Fibroblast of lung (primary cell): ENCODE measurements around the gene TUBGCP6. TPM values are rescaled to one million over a fixed set of nuclear protein-coding genes. Genes with fewer than 3 reads are reported as not detected.

ENCODE experiments used
- DNase-seq, 2 donors: peaks; one replicate each; pipeline versions ENCODE4 v3.0.0 to v3.0.0-alpha.2; 2010; ENCODE audit warnings: low read depth in 2 of 2
- H2AFZ ChIP-seq: 2 replicates; pipeline ENCODE4 v1.5.1; 2012; ENCODE audit warnings: low read length, control low read depth, inconsistent platforms
- H3K27ac ChIP-seq: 2 replicates; pipeline ENCODE4 v1.5.1; 2011; ENCODE audit warnings: low read length, control low read depth; ENCODE audit not compliant: insufficient read depth
- H3K27me3 ChIP-seq: 2 replicates; pipeline ENCODE4 v1.5.1; 2011; ENCODE audit warnings: mild to moderate bottlenecking, low read length; ENCODE audit not compliant: control insufficient read depth, insufficient read depth
- H3K36me3 ChIP-seq: 2 replicates; pipeline ENCODE4 v1.5.1; 2011; ENCODE audit warnings: low read length; ENCODE audit not compliant: control insufficient read depth, insufficient read depth
- H3K4me1 ChIP-seq: 2 replicates; pipeline ENCODE4 v1.5.1; 2011; ENCODE audit warnings: low read length; ENCODE audit not compliant: control insufficient read depth, insufficient read depth; ENCODE audit errors: extremely low read depth
- H3K4me2 ChIP-seq: 2 replicates; pipeline ENCODE4 v1.5.1; 2011; ENCODE audit warnings: low read length, control low read depth; ENCODE audit not compliant: insufficient read depth; ENCODE audit errors: extremely low read depth
- H3K4me3 ChIP-seq, 4 experiments: fragments of 200-600 bp in 1 of 4; sonication (generic) in 1 of 4; replicated peaks in 1 of 4; 2 replicates each; pipeline ENCODE4 v1.5.1; 2011 to 2016; ENCODE audit warnings: low read length in 4 of 4, low read depth in 3 of 4, mild to moderate bottlenecking in 3 of 4, control low read depth in 2 of 4, inconsistent platforms in 1 of 4, mixed read lengths in 1 of 4; ENCODE audit not compliant: insufficient read depth in 1 of 4; ENCODE audit errors: control extremely low read depth in 1 of 4
- H3K79me2 ChIP-seq: 2 replicates; pipeline ENCODE4 v1.5.1; 2012; ENCODE audit warnings: mild to moderate bottlenecking, low read length, inconsistent platforms; ENCODE audit not compliant: control insufficient read depth, insufficient read depth
- H3K9ac ChIP-seq: 2 replicates; pipeline ENCODE4 v1.5.1; 2011; ENCODE audit warnings: mild to moderate bottlenecking, low read length, control low read depth; ENCODE audit not compliant: insufficient read depth
- H3K9me3 ChIP-seq: 2 replicates; pipeline ENCODE4 v1.5.1; 2012; ENCODE audit warnings: low read depth, low read length; ENCODE audit not compliant: control insufficient read depth, insufficient read depth
- H4K20me1 ChIP-seq: 2 replicates; pipeline ENCODE4 v1.5.1; 2011; ENCODE audit warnings: low read length; ENCODE audit not compliant: control insufficient read depth, insufficient read depth; ENCODE audit errors: extremely low read depth
- CTCF ChIP-seq, 2 donors: IDR thresholded peaks in 1 of 2; conservative IDR thresholded peaks in 1 of 2; 1 replicate in 1 of 2; 2 replicates in 1 of 2; pipeline ENCODE4 v1.5.1; 2011 to 2012; ENCODE audit warnings: low read length in 2 of 2, control low read depth in 1 of 2, inconsistent platforms in 1 of 2, low read depth in 1 of 2, mild to moderate bottlenecking in 1 of 2
- EZH2 ChIP-seq: IDR thresholded peaks from 2 replicates; pipeline ENCODE4 v1.5.1; 2012; ENCODE audit warnings: low read length, control low read depth, mild to moderate bottlenecking; ENCODE audit errors: missing control alignments
- polyA plus RNA-seq, 2 donors: library from polyadenylated mRNA; depleted of rRNA in 1 of 2; stranded (reverse) in 1 of 2; unstranded in 1 of 2; fragments of >200 nt; gene quantifications; 2 replicates each; pipeline ENCODE4 v1.2.1, GENCODE V29; 2011 to 2012; ENCODE audit warnings: missing spikeins in 1 of 2
- total RNA-seq: library from RNA; depleted of rRNA; stranded (reverse); fragments of >200 nt; gene quantifications from 2 replicates; pipeline ENCODE4 v1.2.1, GENCODE V29; 2014

The TUBGCP6 gene
- total and polyA plus RNA-seq, 2 donors (not counting 1 experiment from before 2014, with no cell fraction given) = 6.7 to 23.8 TPM

GRCh38 chr22:50201191-50202129 lies 43.4 kb downstream of the TUBGCP6 start:
- Histone ChIP-seq H3K9me3 (no peaks in the 10 kb centered on the region), H3K36me3 (peaks cover 17% of the 10 kb centered on the region), H3K27ac (peak overlapping the region; percentile 32), H3K4me3 (peak overlapping the region; percentile 63 to 86 (median 72)), H3K4me2 (peak overlapping the region; percentile 98), H3K79me2 (peaks cover 20% of the 10 kb centered on the region), H3K27me3 (no peaks in the 10 kb centered on the region), H2AFZ (no peak overlapping the region), H4K20me1 (no peaks in the 10 kb centered on the region), H3K9ac (peak overlapping the region; percentile 71), H3K4me1 (peaks cover 2% of the 10 kb centered on the region)
- peak in 1 of 2 donors; percentile 13 for DNase-seq
- TF ChIP-seq EZH2 = no peak

GRCh38 chr22:50200461-50201190 lies 44.2 kb downstream of the TUBGCP6 start, which contains the start of gene SELENOO:
Gene SELENOO, plus strand, starts transcription at chr22:50201011. Its CDS starts 26 bp downstream, at chr22:50201037.
- Histone ChIP-seq H3K4me1 (peaks cover 2% of the 10 kb centered on the region), H3K4me2 (peak within 1 kb of the TSS; percentile 98), H4K20me1 (no peaks in the 10 kb centered on the region), H3K27ac (peak within 1 kb of the TSS; percentile 58), H3K79me2 (peaks cover 16% of the 10 kb centered on the region), H3K27me3 (no peaks in the 10 kb centered on the region), H3K9me3 (no peaks in the 10 kb centered on the region), H2AFZ (peak within 1 kb of the TSS; percentile 49), H3K9ac (peak within 1 kb of the TSS; percentile 75), H3K36me3 (peaks cover 18% of the 10 kb centered on the region), H3K4me3 (peak within 1 kb of the TSS; percentile 63 to 86 (median 72))
- peak; percentile 80 to 84 for DNase-seq
- TF ChIP-seq EZH2 (no peak), CTCF (conservative IDR thresholded peaks at IDR 0.05 in 1 of 2, IDR thresholded peaks at IDR 0.05 in 1 of 2; ENCODE audit: low read depth in 1 of 2, low read length in 2 of 2) (no peak)

GRCh38 chr22:50199829-50200460 lies 44.9 kb downstream of the TUBGCP6 start:
- Histone ChIP-seq H3K9ac (peak overlapping the region; percentile 75), H3K27me3 (no peaks in the 10 kb centered on the region), H2AFZ (no peak overlapping the region), H3K36me3 (peaks cover 18% of the 10 kb centered on the region), H3K4me2 (peak overlapping the region; percentile 82), H3K4me1 (peaks cover 2% of the 10 kb centered on the region), H3K4me3 (peak overlapping the region; percentile 29 to 70 (median 66)), H3K9me3 (no peaks in the 10 kb centered on the region), H4K20me1 (no peaks in the 10 kb centered on the region), H3K27ac (peak overlapping the region; percentile 58), H3K79me2 (peaks cover 16% of the 10 kb centered on the region)
- TF ChIP-seq CTCF (conservative IDR thresholded peaks at IDR 0.05 in 1 of 2, IDR thresholded peaks at IDR 0.05 in 1 of 2; ENCODE audit: low read depth in 1 of 2, low read length in 2 of 2) = no peak
- TF ChIP-seq EZH2 = no peak
- peak in 1 of 2 donors; percentile 14 for DNase-seq
